ENCODE data around the gene PNMA8A. TPM values are rescaled to one million over a fixed set of nuclear protein-coding genes. Genes with fewer than 3 reads are reported as not detected.
A peak's percentile ranks its signal among the peaks of the same experiment; 100 is the strongest.

Gene PNMA8A
- total RNA-seq, 1 experiment from 2014 or later = not detected

- TF ChIP-seq POLR2A (IDR thresholded peaks at IDR 0.05; ENCODE audit: borderline replicate concordance, extremely low read depth, insufficient read depth, insufficient read length) (no peak), EZH2 (IDR thresholded peaks at IDR 0.05) (no peak), ZFX (IDR thresholded peaks at IDR 0.05) (no peak), YY1 (IDR thresholded peaks at IDR 0.05; ENCODE audit: extremely low read depth, insufficient replicate concordance, low read depth, low read length) (no peak), TCF7L2 (IDR thresholded peaks at IDR 0.05; ENCODE audit: borderline replicate concordance, extremely low read depth, insufficient read depth, insufficient read length) (no peak), EZH2phosphoT487 (IDR thresholded peaks at IDR 0.05; ENCODE audit: borderline replicate concordance) (no peak), RAD21 (IDR thresholded peaks at IDR 0.05; ENCODE audit: low read depth) (no peak), FOSL1 (IDR thresholded peaks at IDR 0.05; ENCODE audit: low read depth) (peak; percentile 38; the same call in 1 of the 2 replicates), SP1 (IDR thresholded peaks at IDR 0.05; ENCODE audit: low read depth) (no peak), EGR1 (IDR thresholded peaks at IDR 0.05; ENCODE audit: low read depth) (no peak), ZBTB33 (IDR thresholded peaks at IDR 0.05; ENCODE audit: extremely low read depth, insufficient replicate concordance, low read length) (no peak), ELF1 (IDR thresholded peaks at IDR 0.05; ENCODE audit: borderline replicate concordance, low read depth) (no peak)
Measured at GRCh38 chr19:46442808-46443450, 28.4 kb downstream of the PNMA8A start (continued).

- no peak overlapping the region for H3K4me3 ChIP-seq (replicated peaks in 1 of 2; ENCODE audit: low read depth in 1 of 2, low read length in 2 of 2)
- no peaks in the 10 kb centered on the region for H3K27me3 ChIP-seq (ENCODE audit: insufficient read depth, low read length)
- no peak for DNase-seq (ENCODE audit: low read depth, low spot score)
- BruUV-seq (replicated peaks) = no TSS peak
- ATAC-seq = no peak
- ChIA-PET RAD21 (ENCODE audit: low non-redundant PET in 1 of 2, low total read pairs in 2 of 2, uncharacterized antibody in 2 of 2, unreplicated experiment in 2 of 2) (no interaction called here), CTCF (no interaction called here), POLR2A (no interaction called here)
- no peak overlapping the region for H2AFZ ChIP-seq (ENCODE audit: low read depth, low read length, poor library complexity, severe bottlenecking)
- no peaks in the 10 kb centered on the region for H3K9me3 ChIP-seq (ENCODE audit: control insufficient read depth in 1 of 2, insufficient read depth in 1 of 2, low read depth in 1 of 2, low read length in 2 of 2)
- no peak overlapping the region for H3K9ac ChIP-seq (ENCODE audit: low read length)
- TF ChIP-seq EGR1 (IDR thresholded peaks at IDR 0.05; ENCODE audit: low read depth) = no peak
- no peak for TF ChIP-seq EZH2 (IDR thresholded peaks at IDR 0.05)
- TF ChIP-seq CBX3 (IDR thresholded peaks at IDR 0.05; ENCODE audit: low read depth) = no peak
- TF ChIP-seq REST (IDR thresholded peaks at IDR 0.05; ENCODE audit: low read depth) = no peak
- no peak for TF ChIP-seq SIN3A (IDR thresholded peaks at IDR 0.05; ENCODE audit: low read depth)
- no peak for TF ChIP-seq JUND (IDR thresholded peaks at IDR 0.05)
- no peak for TF ChIP-seq MAX (IDR thresholded peaks at IDR 0.05)
- no peak for TF ChIP-seq ELF1 (IDR thresholded peaks at IDR 0.05; ENCODE audit: borderline replicate concordance, low read depth)
- no peak for TF ChIP-seq EZH2phosphoT487 (IDR thresholded peaks at IDR 0.05; ENCODE audit: borderline replicate concordance)
- no peak for TF ChIP-seq ZBTB33 (IDR thresholded peaks at IDR 0.05; ENCODE audit: extremely low read depth, insufficient replicate concordance, low read length)
- intact Hi-C loops (cut with micrococcal nuclease) = no loop called here
- H3K27ac ChIP-seq (ENCODE audit: low read depth, low read length) = no peak overlapping the region
- H3K4me2 ChIP-seq (ENCODE audit: low read length) = no peak overlapping the region
- no peaks in the 10 kb centered on the region for H4K20me1 ChIP-seq (ENCODE audit: insufficient read depth)
- H3K79me2 ChIP-seq (ENCODE audit: insufficient read depth, low read length) = no peaks in the 10 kb centered on the region
- H3K4me1 ChIP-seq (ENCODE audit: control insufficient read depth in 1 of 2, insufficient read depth in 2 of 2, low read length in 2 of 2) = peaks cover 3 to 6% of the 10 kb centered on the region in 2 experiments; a peak in 3 of 4 replicates
- no peaks in the 10 kb centered on the region for H3K9me2 ChIP-seq (ENCODE audit: insufficient read depth)
- no peaks in the 10 kb centered on the region for H3K36me3 ChIP-seq (ENCODE audit: control insufficient read depth in 1 of 2, insufficient read depth in 2 of 2, low read length in 2 of 2)
Measured at GRCh38 chr19:46441866-46442265, 29.5 kb downstream of the PNMA8A start.
